ENCODE measurements around the gene TNFRSF1A.

The TNFRSF1A gene

GRCh38 chr12:6315704-6316597 is 25.9 kb downstream of the TNFRSF1A start:
- no peak for DNase-seq
- Histone ChIP-seq H3K9me3 (ENCODE audit: severe bottlenecking) (no peaks in the 10 kb centered on the region), H3K36me3 (no peaks in the 10 kb centered on the region), H3K4me3 (ENCODE audit: low read depth, low read length) (no peak overlapping the region), H3K27ac (no peak overlapping the region), H3K27me3 (ENCODE audit: insufficient read depth, low read depth, severe bottlenecking) (no peaks in the 10 kb centered on the region)
- TF ChIP-seq CTCF (IDR thresholded peaks at IDR 0.05; ENCODE audit: low read depth, low read length): no peak

GRCh38 chr12:6315184-6315583 is 26.7 kb downstream of the TNFRSF1A start:
- TF ChIP-seq CTCF (IDR thresholded peaks at IDR 0.05; ENCODE audit: low read depth, low read length): no peak
- Histone ChIP-seq H3K27ac (no peak overlapping the region), H3K9me3 (ENCODE audit: severe bottlenecking) (no peaks in the 10 kb centered on the region), H3K4me3 (ENCODE audit: low read depth, low read length) (no peak overlapping the region), H3K36me3 (no peaks in the 10 kb centered on the region), H3K27me3 (ENCODE audit: insufficient read depth, low read depth, severe bottlenecking) (no peaks in the 10 kb centered on the region)
- DNase-seq: no peak

DNA sequence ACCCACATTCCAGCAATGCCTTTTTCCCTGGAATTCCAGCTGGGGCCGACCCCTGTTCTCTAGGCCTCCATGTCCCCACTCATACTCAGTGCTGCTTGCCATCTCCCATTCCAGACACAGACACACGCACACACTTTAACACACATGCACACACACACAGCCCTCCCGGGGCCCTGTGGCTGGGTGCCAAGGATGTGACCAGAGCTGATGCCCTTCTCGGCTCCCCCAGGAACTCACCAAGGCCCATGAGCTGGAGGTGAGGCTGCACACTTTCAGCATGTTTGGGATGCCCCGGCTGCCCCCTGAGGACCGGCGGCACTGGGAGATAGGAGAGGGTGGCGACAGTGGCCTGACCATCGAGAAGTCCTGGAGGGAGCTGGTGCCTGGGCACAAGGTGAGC is 27.1 kb downstream of the TNFRSF1A start:
- no peaks in the 10 kb centered on the region for H3K27me3 ChIP-seq (ENCODE audit: insufficient read depth, low read depth, severe bottlenecking)
- DNase-seq: no peak
- no peak overlapping the region for H3K4me3 ChIP-seq (ENCODE audit: low read depth, low read length)
- TF ChIP-seq CTCF (IDR thresholded peaks at IDR 0.05; ENCODE audit: low read depth, low read length): no peak
- H3K9me3 ChIP-seq (ENCODE audit: severe bottlenecking): no peaks in the 10 kb centered on the region
- H3K27ac ChIP-seq: no peak overlapping the region
- no peaks in the 10 kb centered on the region for H3K36me3 ChIP-seq

GRCh38 chr12:6313326-6313940 is 28.4 kb downstream of the TNFRSF1A start:
- no peak for TF ChIP-seq CTCF (IDR thresholded peaks at IDR 0.05; ENCODE audit: low read depth, low read length)
- H3K9me3 ChIP-seq (ENCODE audit: severe bottlenecking): no peaks in the 10 kb centered on the region
- no peaks in the 10 kb centered on the region for H3K27me3 ChIP-seq (ENCODE audit: insufficient read depth, low read depth, severe bottlenecking)
- no peak overlapping the region for H3K27ac ChIP-seq
- H3K4me3 ChIP-seq (ENCODE audit: low read depth, low read length): no peak overlapping the region
- DNase-seq: no peak
- no peaks in the 10 kb centered on the region for H3K36me3 ChIP-seq

GRCh38 chr12:6312529-6313325 is 29.1 kb downstream of the TNFRSF1A start:
- no peak for DNase-seq
- Histone ChIP-seq H3K27ac (no peak overlapping the region), H3K36me3 (no peaks in the 10 kb centered on the region), H3K27me3 (ENCODE audit: insufficient read depth, low read depth, severe bottlenecking) (no peaks in the 10 kb centered on the region), H3K9me3 (ENCODE audit: severe bottlenecking) (no peaks in the 10 kb centered on the region), H3K4me3 (ENCODE audit: low read depth, low read length) (no peak overlapping the region)
- no peak for TF ChIP-seq CTCF (IDR thresholded peaks at IDR 0.05; ENCODE audit: low read depth, low read length)
